Neural progenitor cell (in vitro differentiated cells): ENCODE measurements around the gene CHST3.

Experiments used
- EZH2 ChIP-seq: fragments of 200-600 bp; sonication (generic); IDR thresholded peaks from 2 replicates; pipeline ENCODE4 v1.6.1; 2017; ENCODE audit warnings: antibody characterized with exemption, mild to moderate bottlenecking, moderate library complexity
- TF ChIP-seq, protein P1 (sequence below): fragments of 200-600 bp; sonication (generic); IDR thresholded peaks from 2 replicates; pipeline ENCODE4 v1.5.1; 2017; ENCODE audit warnings: antibody characterized with exemption, mild to moderate bottlenecking

DNA sequence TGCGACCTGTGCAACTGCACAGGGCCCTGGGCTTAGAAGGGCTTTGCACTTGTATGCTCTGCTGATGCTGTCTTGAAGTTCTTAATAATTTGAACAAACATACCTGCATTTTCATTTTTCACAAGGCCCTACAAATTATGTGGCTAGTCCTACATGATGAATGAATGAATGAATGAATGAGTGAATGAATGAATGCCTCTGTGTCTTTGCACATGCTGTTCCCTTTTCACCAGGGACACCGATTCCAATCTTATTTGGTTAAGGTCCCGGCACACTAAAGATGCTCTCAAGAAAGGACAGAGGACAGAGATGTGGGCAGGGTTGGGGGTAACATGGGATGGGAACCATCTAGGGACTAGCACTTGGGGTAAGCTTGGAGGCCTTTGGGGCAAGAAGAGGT lies 39.4 kb upstream of the CHST3 start:
- TF ChIP-seq, protein P1, sequence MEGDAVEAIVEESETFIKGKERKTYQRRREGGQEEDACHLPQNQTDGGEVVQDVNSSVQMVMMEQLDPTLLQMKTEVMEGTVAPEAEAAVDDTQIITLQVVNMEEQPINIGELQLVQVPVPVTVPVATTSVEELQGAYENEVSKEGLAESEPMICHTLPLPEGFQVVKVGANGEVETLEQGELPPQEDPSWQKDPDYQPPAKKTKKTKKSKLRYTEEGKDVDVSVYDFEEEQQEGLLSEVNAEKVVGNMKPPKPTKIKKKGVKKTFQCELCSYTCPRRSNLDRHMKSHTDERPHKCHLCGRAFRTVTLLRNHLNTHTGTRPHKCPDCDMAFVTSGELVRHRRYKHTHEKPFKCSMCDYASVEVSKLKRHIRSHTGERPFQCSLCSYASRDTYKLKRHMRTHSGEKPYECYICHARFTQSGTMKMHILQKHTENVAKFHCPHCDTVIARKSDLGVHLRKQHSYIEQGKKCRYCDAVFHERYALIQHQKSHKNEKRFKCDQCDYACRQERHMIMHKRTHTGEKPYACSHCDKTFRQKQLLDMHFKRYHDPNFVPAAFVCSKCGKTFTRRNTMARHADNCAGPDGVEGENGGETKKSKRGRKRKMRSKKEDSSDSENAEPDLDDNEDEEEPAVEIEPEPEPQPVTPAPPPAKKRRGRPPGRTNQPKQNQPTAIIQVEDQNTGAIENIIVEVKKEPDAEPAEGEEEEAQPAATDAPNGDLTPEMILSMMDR: no peak
- TF ChIP-seq EZH2: no peak
